HG03565 (cell line): ENCODE measurements around the gene NLRC5.

ENCODE experiments used
- ATAC-seq: cut with Tn5 transposase; IDR thresholded peaks from one replicate; pipeline ENCODE4 v1.9.1; 2021; ENCODE audit warnings: mild to moderate bottlenecking, moderate library complexity; ENCODE audit not compliant: unreplicated experiment

NLRC5 gene

GRCh38 chr16:57123974-57124674, 134.8 kb downstream of the NLRC5 start:
- ATAC-seq, result no peak

DNA sequence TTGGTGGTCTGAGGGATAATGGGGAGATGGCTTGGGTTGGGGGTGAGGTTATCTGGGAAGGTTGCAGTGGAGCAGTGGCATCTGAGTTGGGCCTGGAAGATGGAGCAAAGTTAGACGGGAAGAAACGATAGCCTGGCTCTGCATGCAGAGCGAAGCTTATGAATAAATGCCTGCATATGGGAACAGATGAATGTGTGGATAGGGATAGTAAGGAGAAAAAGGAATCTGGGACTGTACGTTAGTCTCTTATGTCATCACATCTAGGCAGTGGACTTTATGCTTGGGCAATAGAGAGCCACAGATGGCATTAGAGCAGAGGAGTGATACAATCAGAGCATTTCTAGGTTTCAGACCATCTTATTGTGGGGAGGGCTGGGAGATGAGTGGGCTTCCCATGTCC, 136.0 kb downstream of the NLRC5 start:
- ATAC-seq, result no peak

- no peak for ATAC-seq
Measured at GRCh38 chr16:57125969-57126368, 136.6 kb downstream of the NLRC5 start.

DNA sequence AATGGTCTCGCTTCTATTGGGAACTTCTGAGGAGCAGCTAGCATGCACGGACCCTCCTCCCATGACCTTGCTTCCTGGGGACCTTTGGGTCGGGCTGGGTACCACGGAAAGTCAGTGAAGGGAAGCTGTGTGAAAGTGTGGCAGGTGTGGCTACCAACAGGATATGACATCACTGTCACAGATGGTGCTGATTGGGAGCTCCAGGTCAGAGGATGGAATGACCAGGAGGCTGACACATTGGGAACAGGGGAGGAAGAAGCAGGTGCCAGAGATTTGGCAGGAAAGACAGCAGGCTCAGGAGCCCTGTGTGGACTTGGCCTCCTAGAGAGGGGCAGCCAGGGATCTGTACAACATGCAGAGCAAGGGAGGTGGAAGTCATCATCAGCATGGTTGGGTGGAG, 137.1 kb downstream of the NLRC5 start:
- ATAC-seq, result no peak

DNA sequence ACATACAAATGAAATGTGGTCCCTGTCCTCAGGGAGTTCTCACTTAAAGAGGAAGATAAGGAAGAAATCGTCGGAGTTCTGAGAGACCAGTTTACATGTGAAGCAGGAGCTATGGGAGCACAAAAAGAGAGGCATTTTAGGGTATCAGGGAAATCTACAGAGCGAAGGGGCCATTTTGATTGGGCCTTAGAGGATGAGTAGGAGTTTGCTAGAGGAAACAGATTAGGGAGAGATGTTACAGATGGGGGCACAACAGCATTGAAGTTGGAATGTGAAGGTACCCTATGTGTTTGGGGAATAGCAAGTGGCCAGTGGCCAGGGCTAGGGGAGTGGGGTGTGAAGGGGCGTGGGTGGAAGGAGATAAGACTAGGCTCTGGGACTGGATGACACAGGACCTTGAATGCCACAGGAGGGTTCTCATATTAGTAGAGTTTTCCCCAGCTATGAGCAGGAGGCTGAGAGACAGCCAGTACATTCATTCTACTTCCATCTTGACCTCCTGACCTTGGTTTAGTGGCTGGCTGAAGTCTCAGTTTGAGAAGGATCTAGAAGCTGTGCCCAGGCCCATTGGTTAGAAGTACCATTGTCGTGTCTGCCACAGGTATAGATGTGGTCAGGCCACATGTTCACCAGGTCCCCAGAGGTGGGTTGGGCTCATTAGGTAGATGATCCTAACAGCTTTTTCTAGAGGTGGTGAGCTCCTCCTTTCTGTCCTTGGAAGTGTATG, 137.8 kb downstream of the NLRC5 start:
- no peak for ATAC-seq

GRCh38 chr16:57127836-57128235, 138.5 kb downstream of the NLRC5 start:
- ATAC-seq, result no peak

DNA sequence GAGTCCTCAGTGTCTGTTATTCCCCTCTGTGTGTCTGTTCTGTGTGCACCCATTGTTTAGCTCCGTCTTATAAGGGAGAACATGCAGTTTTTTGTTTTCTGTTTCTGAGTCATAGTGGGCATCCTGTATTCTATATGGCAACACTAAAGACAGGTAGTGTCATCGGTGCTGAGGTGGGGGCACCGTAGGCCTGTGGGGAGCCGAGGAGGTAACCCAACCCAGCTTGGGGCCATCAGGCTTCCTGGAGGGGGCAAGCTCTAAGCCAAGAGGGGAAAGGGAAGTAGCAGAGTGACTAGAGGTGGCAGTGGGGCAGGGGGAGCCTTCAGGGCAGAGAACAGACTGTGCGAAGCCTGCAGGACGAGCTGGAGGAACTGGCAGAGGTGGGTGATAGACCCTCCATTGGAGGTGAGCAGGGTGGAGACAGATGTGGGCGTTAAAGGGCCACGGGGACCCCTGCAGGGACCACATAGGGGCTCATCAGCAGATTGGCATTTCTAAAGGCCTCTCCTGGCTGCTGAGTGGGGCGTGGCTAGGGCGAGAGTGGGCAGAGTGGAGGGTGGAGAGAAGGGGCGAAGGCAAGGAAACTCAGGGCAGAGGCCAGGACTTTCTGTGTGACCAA, 139.5 kb downstream of the NLRC5 start:
- ATAC-seq, result peak; percentile 46

GRCh38 chr16:57130950-57131321, 141.6 kb downstream of the NLRC5 start:
- no peak for ATAC-seq

GRCh38 chr16:57131351-57131970, 142.1 kb downstream of the NLRC5 start:
- ATAC-seq, result no peak

DNA sequence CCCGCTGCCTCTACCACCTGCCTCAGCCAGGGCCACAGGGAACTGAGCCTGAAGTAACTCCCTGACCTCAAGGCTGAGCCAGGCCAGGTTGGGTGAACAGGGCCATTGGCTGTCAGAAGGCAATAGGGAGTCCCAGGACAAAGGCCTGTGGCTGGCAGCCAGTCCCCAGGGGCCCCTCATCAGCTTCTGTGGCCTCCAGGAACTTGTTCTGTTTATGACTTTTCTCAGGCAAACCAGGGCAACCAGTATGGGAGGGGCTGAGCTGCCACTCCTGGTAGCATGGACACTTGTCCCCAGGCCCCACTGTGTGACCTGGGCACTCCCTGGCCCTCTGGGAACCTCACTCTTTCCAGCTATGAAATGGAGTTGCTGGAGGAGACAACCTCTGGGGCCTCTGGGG, 143.1 kb downstream of the NLRC5 start:
- ATAC-seq, result no peak

DNA sequence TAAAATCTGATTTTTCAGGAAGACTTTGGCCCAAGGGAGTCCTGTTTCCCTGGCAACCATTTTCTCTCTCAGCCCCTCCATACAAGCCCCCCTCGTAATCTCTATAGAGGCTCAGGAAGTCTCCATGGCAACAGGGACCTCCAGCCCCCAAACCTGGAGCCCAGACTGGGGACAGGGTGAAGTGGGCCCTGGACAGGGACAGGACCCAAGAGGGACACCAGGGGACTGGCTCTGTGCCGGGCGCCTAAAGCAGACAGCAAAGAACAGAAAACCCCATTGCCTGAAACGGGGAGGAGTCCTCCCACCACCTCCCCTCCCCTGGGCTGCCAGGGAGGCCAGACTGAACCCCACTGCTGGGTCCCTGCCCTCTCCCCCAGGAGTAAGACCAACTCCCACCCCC, 143.7 kb downstream of the NLRC5 start:
- ATAC-seq, result no peak
